HCT116 (cell line): ENCODE data around the gene RUFY1.

ENCODE experiments used
- EZH2 ChIP-seq: fragments of 200-600 bp; sonication (generic); IDR thresholded peaks from 2 replicates; pipeline ENCODE4 v1.6.1; 2017; ENCODE audit warnings: antibody characterized with exemption, mixed run types
- SRF ChIP-seq: IDR thresholded peaks from 2 replicates; pipeline ENCODE4 v1.6.1; 2012; ENCODE audit warnings: low read depth
- ZNF274 ChIP-seq: fragments of 200-500 bp; sonication (Bioruptor generic); IDR thresholded peaks from 2 replicates; pipeline ENCODE4 v1.6.1; 2014; ENCODE audit warnings: mild to moderate bottlenecking, low read depth, low read length, inconsistent platforms
- TF ChIP-seq, protein P1 (sequence below): IDR thresholded peaks from 2 replicates; pipeline ENCODE4 v1.6.1; 2011; ENCODE audit warnings: mild to moderate bottlenecking, low read length, moderate library complexity; ENCODE audit not compliant: insufficient replicate concordance; ENCODE audit errors: extremely low read depth

GRCh38 chr5:179553875-179554274 lies 3.5 kb downstream of the RUFY1 start:
- no peak for TF ChIP-seq ZNF274
- TF ChIP-seq EZH2, result no peak
- no peak for TF ChIP-seq SRF
- TF ChIP-seq, protein P1, sequence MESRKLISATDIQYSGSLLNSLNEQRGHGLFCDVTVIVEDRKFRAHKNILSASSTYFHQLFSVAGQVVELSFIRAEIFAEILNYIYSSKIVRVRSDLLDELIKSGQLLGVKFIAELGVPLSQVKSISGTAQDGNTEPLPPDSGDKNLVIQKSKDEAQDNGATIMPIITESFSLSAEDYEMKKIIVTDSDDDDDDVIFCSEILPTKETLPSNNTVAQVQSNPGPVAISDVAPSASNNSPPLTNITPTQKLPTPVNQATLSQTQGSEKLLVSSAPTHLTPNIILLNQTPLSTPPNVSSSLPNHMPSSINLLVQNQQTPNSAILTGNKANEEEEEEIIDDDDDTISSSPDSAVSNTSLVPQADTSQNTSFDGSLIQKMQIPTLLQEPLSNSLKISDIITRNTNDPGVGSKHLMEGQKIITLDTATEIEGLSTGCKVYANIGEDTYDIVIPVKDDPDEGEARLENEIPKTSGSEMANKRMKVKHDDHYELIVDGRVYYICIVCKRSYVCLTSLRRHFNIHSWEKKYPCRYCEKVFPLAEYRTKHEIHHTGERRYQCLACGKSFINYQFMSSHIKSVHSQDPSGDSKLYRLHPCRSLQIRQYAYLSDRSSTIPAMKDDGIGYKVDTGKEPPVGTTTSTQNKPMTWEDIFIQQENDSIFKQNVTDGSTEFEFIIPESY, result no peak
